Thyroid gland (tissue), 4 donors: Measurements from ENCODE around the gene GTSE1.
"Not testable (repeated sequence)": the region's sequence is repeated elsewhere in the genome, so short reads cannot be mapped to it uniquely, and the experiment has no call there.

Experiments
- POLR2A ChIP-seq, 2 donors: fragments of 450-650 bp; IDR thresholded peaks; one replicate each; pipeline ENCODE4 v1.6.1; 2017; ENCODE audit warnings: antibody characterized with exemption in 2 of 2, mild to moderate bottlenecking in 2 of 2, moderate library complexity in 1 of 2
- TF ChIP-seq, protein P1 (sequence below), 6 experiments: fragments of 200-600 bp in 3 of 6; fragments of 450-650 bp in 3 of 6; sonication (generic) in 3 of 6; IDR thresholded peaks; one replicate each; pipeline ENCODE4 v1.5.1; 2016 to 2019; ENCODE audit warnings: antibody characterized with exemption in 6 of 6, mild to moderate bottlenecking in 2 of 6, inconsistent platforms in 1 of 6, moderate library complexity in 1 of 6

GRCh38 chr22:46264520-46264919, 32.1 kb upstream of the GTSE1 start:
- not testable (repeated sequence) for TF ChIP-seq POLR2A (IDR thresholded peaks at IDR 0.05)
- TF ChIP-seq, protein P1, sequence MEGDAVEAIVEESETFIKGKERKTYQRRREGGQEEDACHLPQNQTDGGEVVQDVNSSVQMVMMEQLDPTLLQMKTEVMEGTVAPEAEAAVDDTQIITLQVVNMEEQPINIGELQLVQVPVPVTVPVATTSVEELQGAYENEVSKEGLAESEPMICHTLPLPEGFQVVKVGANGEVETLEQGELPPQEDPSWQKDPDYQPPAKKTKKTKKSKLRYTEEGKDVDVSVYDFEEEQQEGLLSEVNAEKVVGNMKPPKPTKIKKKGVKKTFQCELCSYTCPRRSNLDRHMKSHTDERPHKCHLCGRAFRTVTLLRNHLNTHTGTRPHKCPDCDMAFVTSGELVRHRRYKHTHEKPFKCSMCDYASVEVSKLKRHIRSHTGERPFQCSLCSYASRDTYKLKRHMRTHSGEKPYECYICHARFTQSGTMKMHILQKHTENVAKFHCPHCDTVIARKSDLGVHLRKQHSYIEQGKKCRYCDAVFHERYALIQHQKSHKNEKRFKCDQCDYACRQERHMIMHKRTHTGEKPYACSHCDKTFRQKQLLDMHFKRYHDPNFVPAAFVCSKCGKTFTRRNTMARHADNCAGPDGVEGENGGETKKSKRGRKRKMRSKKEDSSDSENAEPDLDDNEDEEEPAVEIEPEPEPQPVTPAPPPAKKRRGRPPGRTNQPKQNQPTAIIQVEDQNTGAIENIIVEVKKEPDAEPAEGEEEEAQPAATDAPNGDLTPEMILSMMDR (IDR thresholded peaks at IDR 0.05), result not testable (repeated sequence)
